ENCODE measurements around the gene CFAP92.

The CFAP92 gene, protein sequence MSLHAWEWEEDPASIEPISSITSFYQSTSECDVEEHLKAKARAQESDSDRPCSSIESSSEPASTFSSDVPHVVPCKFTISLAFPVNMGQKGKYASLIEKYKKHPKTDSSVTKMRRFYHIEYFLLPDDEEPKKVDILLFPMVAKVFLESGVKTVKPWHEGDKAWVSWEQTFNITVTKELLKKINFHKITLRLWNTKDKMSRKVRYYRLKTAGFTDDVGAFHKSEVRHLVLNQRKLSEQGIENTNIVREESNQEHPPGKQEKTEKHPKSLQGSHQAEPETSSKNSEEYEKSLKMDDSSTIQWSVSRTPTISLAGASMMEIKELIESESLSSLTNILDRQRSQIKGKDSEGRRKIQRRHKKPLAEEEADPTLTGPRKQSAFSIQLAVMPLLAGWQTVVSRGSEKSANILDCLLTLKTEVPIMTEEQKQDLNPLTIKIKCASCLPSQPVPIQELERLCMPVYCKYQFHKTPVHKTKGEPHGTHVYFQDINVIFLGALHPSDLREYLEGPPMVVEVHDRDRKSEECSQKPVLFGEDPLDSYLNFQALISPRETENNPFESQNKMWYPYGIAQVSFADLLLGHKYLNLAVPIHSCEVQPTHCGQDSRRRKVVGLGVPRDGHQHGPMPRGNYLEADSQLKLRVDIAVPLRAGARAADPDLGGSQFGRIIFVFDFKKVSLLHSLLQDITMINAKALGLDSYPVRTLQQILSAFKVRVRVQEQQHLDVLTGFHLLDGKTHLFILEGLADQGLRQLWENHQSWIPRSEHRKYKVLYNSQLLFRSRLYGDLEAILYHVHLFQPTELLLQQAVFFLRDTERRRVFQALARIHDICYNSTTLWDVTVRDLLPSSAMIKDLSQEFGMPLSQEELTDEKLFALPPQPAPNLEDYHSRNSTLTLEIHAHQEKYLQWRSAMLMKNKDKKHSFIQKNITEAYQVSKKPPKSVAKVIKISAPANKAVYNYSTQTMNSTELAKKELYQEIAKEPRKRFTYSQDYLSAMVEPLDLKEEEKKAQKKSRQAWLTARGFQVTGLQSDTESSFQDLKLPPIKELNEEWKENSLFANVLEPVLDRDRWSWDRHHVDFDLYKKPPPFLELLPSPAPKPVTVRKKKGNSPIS

DNA sequence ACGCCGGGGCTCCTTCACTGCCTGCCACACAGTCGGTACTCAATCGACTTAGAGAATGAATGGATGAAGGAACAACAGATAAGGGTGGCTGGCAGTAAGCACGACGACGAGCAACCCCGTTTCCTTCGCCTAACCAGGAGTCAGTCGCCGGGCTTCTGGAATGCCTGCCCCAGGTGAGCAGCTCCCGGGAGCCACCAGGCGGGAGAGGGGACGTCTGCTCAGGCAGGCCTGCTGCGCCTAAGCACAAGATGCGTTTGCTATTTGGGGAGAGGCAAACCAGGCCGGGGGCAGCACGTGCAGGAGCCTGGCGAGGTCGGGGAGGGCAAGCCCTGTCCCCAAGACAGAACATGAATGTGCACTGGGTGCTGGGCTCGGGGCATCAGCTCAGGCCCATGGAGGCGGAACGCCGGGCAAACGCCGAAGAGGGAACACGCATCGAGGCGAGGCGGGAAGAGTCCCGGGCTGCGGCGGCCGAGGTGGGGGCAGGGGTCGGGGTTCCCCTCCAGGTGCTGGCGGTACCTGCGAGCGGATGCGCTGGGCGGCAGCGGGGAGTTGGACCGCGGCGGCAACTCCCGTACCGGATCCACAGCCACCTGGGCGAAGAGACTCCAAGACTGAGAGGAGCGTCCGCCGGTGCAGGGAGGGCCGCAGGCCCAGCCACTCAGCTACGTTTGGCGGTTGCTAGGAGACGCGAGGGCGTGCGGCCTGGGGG lies at the start of gene CFAP92:
Gene CFAP92 (minus strand): TSS at position 616 of the 712 bp plus-strand sequence. CDS start 772 bp downstream, outside the sequence.
- peak; percentile 95 for DNase-seq (ENCODE audit: low spot score)

DNA sequence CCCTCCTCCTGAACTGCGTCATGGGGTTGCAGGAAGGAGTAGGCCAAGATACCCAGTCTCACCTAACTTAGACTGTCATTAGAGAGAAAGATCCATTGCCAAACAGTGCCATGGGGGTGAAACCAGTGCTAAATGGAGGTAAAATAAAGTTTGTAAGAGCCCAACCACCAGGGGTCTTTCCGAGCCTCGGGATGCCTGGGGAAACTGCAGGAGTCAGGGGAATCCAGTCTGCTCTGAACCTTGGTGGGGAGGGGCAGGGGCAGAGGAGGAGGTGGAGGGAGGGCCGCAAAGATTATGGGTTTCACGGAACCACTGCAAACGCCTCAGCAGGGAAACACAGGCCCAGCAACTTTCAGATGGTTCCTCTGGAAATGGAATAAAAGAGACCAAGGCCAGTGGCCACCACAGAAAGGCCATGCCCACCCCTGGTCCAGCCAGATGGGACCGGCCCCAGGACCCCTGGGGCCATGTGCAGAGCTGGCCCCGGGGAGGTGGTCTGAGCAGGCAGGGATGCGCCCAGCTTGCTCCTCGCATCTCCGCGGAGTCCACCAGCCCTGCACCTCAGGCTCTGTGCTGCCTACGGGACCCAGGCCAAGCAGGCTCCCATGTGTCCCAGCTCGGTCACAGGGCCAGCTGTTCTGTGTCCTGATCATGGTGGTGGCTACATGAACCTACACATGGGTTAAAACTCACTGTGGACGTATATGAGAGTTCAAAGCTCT lies 46.9 kb upstream of the CFAP92 start:
- no peak for DNase-seq (ENCODE audit: low spot score)

DNA sequence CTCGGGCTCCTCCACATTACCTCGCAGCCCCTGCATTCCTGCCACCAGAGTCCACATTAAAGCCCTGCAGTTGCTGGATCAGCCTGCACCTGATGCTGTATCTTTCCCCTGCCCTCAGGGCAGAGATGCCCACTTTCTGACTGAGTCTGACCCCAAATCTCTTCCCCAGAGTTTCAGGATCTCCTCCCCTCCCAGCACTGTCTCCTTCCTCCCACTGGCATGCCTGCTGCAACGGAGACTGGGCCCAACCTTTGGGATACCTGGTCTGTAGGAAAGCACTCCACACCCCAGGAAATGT lies 46.1 kb upstream of the CFAP92 start:
- no peak for DNase-seq (ENCODE audit: low spot score)

DNA sequence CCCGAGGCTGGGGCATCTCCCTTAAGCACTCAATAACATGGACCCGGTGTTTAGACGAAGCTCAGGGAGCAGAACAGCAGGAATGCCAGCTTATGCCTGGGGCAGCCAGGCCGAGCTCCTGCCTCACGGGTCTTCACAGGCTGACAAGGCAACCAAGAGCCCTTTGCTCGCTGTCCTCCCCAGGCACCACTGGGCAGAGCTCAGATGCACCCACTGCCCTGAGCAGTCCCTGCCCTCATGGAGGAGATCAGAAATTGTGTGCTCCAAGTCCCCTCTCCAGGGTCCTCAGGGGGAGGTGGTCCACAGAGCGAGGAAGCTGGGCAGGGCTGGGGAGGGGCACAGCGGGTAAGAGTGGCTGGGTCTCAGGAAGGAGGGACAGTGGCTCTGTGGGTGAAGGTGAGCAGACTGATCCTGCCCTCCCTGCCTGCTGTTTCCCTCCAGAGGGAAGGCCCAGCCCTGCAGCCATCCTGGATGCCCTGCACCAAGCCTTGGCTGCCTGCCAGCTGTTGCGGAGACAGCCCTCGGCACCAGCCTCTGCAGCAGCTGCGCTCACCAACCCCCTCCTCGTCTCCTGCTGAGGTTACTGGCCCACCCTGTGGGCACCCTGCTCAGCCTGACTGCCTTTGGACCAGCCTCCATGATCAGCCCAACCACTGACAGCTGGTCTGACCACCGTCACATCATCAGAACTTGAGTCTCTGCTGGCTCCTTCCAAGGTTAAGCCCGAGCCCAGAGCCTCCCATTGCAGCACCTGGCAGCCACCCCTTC lies 45.6 kb upstream of the CFAP92 start:
- DNase-seq (ENCODE audit: low spot score), result no peak

DNA sequence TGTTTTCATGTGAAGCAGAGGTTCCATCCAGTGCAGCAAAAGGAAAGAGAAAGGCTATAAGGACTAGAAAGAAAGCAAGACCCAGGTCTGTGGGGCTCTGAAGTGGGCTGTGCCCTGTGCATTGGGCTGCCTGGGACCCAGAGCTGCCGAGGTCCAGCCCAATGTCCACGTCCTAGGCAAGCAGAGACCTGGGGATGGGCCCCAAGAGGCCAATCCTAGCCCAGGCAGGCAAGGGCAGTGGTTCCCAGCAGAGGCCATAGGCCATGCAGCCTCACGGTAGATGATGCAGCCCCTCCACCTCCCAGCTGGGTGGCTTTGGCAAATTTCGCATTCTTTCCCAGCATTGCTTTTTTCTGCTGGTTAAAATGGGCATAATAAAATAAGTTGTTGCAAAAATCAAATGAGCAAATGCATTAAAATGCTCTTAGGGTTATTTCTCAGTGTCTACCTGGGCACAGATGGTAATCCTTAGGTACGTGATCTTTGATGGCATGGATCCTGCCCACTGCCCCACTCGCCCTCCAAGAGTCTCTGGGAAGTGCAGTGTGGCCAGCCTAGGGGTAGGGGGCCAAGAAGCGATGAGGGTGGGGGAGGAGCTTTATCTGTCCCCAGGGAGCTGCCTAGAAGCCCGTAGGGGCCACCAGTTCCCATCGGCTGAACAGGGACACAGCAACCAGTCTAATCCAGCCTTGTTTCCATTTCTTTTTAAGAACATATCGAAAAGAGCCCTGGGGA lies 44.4 kb upstream of the CFAP92 start:
- DNase-seq (ENCODE audit: low spot score), result no peak

DNA sequence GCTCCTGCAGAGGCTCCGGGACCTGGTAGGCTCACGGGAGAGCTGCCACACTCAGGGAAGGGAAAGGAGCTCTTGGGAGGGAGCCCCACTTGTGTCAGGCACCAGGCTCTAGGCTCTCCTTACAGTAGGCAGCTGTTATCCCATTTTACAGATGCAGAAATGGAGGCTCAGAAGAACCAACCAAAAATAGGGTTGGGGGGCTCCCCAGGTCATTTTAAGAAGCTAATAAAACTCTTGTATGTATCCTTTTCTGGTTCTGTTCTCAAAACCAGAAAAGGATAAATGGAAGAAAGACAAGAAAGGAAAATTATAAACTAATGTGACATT lies 43.2 kb upstream of the CFAP92 start:
- no peak for DNase-seq (ENCODE audit: low spot score)

DNA sequence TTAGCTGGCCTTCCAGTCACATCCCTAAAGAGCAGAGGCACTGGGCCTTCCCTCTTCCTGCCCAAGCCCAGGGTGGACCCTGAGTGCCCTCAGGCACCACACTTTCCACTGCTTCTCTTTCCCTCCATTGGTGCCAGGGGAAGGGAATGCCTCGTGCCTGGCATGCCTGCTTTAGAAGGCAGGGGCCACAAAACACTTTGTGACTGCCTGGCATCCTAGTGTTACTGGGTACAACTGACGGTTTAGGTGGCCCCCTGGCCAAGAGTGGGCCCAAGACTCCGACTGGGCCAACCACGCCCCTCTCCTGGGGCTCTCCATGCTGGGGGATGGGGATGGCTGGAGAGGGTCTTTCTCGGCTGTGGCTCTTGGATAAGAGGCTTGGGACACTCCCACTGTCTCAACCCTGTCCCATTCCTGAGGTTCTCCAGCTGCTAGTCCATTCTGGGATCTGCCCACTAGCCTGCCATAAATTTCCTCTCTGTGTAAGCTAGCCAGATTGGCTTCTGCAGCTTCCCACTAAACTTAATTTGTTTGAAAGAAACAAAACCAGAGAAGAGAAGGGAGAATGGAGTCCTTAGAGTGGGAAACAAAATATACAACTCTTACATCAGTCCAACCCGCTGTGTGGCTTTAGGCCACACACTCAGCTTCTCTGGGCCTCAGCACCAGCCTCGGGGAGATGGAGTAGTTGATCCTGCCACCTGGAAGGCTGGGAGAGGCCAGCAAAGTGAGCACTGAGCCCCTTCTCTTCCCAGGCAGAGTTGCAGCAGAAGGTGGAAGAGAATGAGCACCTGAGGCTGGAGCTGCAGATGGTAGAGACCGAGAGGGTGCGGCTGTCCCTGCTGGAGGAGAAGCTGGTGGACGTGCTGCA lies 42.6 kb upstream of the CFAP92 start:
- no peak for DNase-seq (ENCODE audit: low spot score)

DNA sequence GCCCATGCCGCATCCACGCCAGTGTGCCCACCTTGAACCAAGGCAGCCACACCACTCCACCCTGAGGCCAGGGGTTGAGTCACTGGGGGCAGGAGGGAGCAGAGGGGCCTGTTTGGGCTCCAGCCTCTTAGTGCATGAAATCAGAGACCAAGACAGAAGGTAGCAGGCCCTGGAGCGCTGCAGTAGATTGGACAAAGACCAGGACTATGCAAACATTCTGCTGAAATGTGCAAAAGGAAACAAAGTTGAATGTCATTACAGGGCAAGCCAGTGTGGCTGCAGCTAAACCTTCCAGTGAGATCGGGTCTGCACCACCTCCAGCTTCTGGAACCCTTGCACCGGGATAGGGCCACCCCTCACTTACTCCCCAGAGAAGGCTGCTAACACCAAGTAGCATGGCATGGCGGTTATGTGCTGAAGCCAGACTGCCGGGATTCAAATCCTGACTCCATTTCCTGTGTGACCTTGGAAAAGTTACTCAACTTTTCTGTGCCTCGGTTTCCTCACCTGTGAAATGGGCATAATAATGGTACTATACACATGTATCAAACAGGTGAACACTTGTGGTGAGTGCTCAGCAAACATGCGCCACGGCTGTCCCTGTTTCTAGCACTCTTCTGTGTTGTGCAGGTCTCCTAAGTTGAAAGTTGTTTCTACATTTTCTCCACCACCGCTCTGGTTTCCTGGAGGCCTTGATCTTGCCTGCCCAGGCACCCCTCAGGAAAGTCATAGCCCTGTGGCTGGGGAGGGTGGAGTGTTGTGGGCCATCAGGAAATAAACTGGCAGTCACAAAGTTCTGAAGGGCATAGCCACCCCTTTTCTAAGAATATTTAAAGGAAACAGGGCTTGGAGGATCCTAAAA lies 41.7 kb upstream of the CFAP92 start:
- no peak for DNase-seq (ENCODE audit: low spot score)

DNA sequence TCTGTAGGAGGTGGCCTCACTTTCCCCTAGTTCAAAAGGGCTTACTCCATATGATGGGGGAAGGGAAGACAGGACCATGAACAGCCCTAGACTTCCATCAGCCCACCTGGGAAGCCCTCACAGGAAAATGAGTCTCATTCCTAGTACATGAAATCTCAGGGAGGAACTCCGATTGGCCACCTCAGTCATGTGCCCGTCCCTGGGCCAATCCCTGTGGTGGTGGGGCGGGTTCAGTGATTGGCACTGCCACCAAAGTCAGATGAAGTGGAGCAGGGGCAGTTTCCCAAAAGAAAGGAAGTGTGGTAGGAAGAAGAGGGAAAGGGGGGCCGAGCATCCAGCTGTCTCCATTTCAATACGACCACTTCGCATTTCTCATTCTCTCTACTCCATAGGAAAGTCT lies 40.8 kb upstream of the CFAP92 start:
- peak; percentile 63 for DNase-seq (ENCODE audit: low spot score)

DNA sequence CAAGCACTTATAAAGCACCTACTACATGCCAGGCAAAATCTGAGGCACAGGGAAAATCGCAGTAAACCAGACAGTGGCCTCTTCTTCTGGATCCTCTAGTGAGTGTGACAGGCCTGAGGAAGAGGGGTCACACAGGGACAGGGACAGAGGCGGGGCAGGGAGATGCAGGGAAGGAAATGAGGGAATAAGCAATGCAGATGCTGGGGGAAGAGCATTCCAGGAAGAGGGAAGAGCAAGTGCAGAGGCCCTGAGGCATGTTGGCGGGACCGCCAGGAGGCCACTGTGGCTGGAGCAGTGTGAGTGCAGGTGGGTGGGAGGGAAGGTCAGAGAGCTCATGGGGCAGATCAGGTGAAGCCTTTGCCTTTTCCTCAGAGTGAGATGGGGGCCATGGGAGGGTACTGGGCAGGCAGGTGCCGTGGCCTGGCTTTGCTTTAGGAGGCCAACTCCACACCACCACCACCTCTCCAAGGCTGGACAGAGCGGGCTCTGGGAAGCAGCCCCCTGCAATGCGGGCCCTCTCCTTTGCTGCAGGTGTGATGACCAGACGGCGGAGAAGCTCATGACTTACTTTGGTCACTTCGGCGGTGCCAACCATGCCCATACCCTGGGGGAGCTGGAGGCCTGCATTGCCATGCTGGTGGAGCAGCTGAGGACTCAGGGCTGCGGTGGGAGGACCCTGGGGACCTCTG lies 39.9 kb upstream of the CFAP92 start:
- no peak for DNase-seq (ENCODE audit: low spot score)

DNA sequence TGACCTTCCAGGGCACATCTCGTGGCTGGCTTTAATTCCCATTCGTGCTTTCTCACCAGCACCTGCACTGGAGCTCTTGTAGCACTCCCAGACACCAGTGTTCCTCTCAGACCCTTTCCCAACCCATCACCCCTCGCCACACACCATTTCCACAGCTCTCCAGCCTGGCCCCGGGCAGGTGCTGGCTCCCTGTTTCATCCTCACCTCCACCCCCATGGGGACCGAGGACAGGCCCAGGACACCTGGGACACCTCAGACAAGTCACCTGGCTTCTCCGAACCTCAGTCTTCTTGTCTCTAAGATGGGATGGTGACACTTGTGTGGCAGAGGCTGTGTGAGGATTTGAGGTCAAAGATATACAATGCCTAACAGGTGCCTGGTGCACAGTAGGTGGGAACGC lies 39.3 kb upstream of the CFAP92 start:
- DNase-seq (ENCODE audit: low spot score), result no peak

DNA sequence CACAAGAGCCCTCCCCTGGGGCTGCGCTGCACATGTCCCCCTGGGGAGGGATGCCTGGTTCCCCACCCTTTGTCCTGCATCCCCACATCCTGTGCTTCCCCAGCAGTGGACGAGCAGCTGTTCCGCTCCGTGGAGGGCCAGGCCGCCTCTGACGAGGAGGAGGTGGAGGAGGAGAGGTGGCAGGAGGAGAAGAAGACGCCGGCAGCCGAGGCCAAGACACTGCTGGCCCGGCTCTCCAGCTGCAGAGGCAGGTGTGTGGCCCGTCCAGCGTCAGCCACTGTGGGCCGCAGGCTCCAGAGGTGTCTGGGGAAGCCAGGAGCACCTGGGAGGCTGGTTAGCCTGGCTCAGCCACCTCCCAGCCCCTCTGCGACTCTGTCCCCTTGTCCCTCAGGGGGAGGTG lies 38.8 kb upstream of the CFAP92 start:
- no peak for DNase-seq (ENCODE audit: low spot score)

DNA sequence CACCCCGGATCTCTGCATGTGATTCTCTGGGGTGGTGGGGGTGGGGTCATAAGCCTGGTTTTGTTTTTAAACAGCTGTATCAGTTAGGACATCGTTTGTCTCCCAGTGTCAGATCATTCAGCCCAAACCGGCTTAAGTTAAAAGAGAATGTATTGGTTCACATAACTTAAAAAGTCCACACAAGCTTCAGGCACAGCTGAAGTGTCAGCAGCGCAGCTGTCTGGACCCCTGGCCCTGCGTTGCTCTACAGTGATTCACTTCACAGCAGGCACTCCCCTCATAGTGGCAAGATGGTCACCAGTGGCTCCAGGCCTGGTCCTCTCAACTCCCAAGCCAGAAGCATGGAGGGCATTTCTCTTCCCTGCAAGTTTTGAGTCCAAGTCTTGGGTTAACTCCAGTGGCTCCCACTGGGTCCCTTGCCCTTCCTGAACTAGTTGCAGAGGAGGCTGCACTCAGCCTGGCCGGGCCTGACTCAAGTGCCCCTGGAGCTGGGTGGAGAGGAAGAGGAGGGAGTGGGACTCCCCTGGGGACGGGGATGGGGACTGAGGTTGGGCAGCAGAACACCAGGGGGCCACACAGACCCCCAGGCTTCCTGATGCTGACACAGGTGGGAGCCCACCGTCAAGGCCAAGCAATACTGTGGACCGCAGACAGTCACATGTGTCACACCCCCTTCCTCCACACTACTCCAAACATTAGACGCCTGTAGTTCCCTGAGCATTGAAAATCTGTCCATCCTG lies 37.8 kb upstream of the CFAP92 start:
- DNase-seq (ENCODE audit: low spot score), result no peak

DNA sequence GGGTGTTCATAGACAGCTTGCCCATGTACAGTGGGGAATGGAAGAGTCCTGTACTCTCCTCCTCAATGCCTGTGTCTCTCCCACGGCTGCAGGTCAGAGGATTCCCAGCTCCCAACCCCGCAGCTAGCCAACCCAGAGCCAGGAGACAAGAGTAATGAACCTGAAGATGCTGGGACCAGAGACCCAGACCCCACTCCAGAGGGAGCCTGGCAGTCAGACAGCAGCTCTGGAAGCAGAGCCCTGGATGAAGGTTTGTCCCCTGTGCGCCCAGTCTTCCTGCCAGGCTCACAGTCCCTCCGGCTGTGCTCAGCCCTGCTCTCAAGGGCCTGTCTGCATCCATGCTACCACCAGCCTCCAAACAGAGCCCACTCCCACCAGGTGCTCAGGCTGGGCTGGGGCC lies 36.7 kb upstream of the CFAP92 start:
- DNase-seq (ENCODE audit: low spot score), result no peak

DNA sequence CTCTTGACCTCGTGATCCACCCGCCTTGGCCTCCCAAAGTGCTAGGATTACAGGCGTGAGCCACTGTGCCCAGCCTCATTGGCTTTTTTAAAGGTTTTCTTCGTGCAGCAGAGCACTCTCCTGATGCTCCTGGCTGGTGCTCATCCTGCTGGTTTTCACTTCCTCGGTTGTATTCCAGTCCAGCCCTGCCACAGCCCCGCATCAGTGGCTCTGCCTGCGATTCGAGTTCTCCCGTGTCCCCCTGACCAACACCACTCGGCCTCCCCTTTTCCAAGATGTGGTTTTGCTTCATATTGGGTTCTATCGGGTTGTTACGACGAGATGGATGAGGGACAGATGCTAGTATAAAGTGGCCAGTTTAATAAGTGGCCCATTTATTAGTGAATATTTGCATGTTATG lies 35.0 kb upstream of the CFAP92 start:
- DNase-seq (ENCODE audit: low spot score), result no peak

DNA sequence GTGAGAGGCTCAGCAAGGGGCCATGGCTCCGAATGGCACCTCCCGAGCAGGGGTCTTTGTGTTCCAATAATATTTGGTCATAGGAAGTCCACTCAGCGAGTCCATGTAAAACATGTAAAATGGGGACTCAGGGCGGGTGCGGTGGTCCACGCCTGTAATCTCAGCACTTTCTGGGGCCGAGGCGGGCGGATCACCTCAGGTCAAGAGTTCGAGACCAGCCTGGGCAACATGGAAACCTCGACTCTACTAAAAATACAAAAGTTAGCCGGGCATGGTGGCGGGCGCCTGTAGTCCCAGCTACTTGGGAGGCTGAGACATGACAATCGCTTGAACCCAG lies 33.6 kb upstream of the CFAP92 start:
- DNase-seq (ENCODE audit: low spot score), result no peak
